Coronary artery (tissue), 2 donors: Measurements from ENCODE around the gene TRIM28.
"Not testable (repeated sequence)": the region's sequence is repeated elsewhere in the genome, so short reads cannot be mapped to it uniquely, and the experiment has no call there.

ENCODE experiments used
- DNase-seq: peaks from one replicate; pipeline ENCODE4 v3.0.0-alpha.2; 2017; ENCODE audit warnings: low spot score
- H3K27ac ChIP-seq, 2 donors: fragments of 200-600 bp; sonication (generic); one replicate each; pipeline ENCODE4 v1.5.1; 2016 to 2019
- H3K4me3 ChIP-seq: fragments of 200-600 bp; sonication (generic); 2 replicates; pipeline ENCODE4 v1.5.1; 2016; ENCODE audit warnings: mild to moderate bottlenecking, moderate library complexity
- CTCF ChIP-seq: fragments of 200-600 bp; sonication (generic); IDR thresholded peaks from one replicate; pipeline ENCODE4 v1.5.1; 2019; ENCODE audit warnings: antibody characterized with exemption

The TRIM28 gene

DNA sequence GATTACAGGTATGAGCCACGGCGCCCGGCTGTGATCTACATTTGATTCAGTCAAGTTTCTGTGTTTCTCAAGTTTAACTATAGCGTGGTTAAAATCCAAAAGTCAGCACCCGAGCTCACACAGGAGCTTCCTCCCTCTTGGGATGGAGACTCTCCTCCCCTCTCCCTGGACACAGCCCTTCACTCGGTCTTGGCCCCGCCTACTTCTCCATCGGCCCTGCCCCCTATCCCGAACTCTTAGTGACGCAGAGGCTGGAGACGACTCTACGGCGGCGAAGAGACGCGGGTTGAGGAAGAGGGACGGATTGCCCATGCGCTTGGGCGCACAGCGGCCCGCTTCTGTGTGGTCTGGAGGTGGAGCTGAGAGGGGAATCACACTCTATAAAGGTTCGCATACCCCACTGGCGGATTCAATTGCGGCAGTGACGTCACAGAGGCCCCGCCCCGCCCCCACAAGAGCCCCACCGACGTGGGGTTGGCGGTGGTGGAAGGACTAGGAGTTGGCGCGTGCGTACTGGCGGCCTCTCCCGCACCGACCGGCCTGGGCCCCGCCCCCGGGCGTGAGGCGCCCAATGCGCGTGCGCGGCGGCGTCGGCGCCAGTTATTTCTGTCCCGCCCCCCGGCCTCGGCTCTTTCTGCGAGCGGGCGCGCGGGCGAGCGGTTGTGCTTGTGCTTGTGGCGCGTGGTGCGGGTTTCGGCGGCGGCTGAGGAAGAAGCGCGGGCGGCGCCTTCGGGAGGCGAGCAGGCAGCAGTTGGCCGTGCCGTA lies at the start of gene TRIM28:
TRIM28 (plus strand) TSS at position 239 of the 765 bp plus-strand sequence. CDS start 694 bp downstream, outside the sequence.
- no peak for TF ChIP-seq CTCF
- DNase-seq, result peak; percentile 98
- H3K27ac ChIP-seq, result peak within 1 kb of the TSS; percentile 93 to 99

DNA sequence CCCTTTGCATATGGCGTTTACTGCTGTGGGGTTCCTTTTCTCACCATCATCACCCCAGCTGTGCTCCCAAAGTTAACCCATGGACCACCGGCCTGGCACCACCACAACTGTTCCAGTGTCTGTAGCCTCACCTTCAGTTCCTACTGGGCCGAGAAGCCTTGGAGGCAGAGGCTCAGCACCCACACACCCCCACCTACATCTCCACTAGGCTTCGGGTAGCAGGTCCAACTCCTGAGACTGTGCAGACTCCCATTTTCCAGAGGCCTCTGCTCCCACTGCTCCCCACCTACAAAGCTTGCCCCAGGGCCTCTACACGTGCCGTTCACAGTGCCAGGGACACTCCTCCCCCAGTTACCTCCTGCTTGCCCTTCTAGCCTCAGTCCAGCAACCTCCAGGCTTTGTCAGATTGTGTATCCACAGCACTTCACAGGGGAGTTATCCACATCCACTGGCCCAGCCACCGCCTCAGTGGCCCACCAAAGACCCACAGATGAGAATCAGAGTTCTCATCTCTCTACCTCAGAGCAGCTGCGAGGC lies 46.2 kb upstream of the TRIM28 start:
- H3K4me3 ChIP-seq, result no peak overlapping the region
- TF ChIP-seq CTCF, result no peak
- no peak for DNase-seq
- H3K27ac ChIP-seq, result no peak overlapping the region

More for the DNA sequence above, at the start of gene TRIM28:
- peak within 1 kb of the TSS; percentile 97 for H3K4me3 ChIP-seq

- Histone ChIP-seq H3K4me3 (peak overlapping the region; percentile 77), H3K27ac (peak overlapping the region in 1 of 2 donors; percentile 24)
- no peak for TF ChIP-seq CTCF
- DNase-seq, result no peak
These were observed 45.4 kb upstream of the TRIM28 start for GRCh38 chr19:58498316-58499020.

DNA sequence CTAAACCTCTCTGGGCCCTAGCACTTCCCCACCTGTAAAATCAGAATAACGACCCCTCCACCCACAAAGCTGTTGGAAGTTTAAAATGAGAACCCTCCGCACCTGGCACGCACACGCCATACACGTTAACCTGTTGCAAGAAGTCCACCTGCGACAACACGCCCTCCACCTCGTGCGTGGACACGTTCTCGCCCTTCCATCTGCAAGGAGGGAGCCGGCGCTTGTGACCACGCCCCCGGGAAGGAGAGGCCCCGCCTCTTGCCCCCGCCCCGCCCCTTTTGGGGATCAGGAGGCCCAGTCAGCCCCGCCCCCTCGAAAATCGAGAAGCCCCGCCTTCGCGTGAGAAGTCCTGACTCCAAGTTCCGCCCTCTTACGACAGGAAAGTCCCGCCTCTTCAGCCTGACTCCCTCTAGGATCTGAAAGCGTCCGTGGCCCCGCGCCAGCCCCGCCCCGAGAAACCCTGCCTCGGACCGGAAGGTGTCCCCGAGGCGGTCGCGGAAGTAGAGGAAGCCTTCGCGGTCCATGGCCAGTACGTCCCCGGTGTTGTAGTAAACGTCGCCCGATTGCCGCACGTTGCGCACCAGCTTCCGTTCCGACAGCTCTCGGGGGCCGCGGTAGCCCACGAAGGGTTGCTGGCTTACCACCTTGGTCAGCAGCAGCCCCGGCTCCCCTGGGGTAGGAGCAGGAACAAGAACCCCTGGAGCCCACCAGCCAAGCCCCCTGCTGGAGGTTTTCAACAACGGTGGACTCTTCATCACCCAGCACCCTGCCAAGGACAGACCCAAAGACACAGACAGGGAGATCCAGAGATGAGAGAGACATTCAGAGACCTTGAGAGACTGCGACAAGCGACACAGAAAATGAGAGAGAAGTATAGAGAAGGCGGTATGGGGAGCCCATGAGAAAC lies 44.6 kb upstream of the TRIM28 start:
- peak; percentile 99 for DNase-seq

DNA sequence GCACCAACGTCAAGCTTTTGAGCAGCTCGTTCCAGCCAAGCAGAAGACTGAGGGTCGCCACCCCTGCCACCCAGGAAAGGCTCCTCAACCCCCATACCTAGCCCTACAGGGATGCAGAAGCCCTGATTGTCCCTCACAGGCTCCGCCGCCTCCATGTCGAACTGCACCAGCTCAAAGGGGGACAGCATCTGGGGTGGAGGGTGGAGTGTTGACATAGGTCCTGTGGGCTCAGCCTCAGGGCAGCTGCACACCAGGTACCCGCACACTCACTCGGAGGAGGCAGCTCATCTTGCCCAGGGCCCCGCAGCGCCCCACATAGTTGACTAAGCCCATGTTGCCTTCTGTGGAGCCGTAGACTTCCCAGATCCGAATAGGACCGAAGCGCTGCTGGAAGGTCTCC lies 43.6 kb upstream of the TRIM28 start:
- no peak overlapping the region for H3K27ac ChIP-seq
- no peak for TF ChIP-seq CTCF

More for the DNA sequence above, 44.6 kb upstream of the TRIM28 start:
- H3K27ac ChIP-seq, result peak overlapping the region; percentile 70 to 85
- H3K4me3 ChIP-seq, result peak overlapping the region; percentile 77
- TF ChIP-seq CTCF, result no peak

DNA sequence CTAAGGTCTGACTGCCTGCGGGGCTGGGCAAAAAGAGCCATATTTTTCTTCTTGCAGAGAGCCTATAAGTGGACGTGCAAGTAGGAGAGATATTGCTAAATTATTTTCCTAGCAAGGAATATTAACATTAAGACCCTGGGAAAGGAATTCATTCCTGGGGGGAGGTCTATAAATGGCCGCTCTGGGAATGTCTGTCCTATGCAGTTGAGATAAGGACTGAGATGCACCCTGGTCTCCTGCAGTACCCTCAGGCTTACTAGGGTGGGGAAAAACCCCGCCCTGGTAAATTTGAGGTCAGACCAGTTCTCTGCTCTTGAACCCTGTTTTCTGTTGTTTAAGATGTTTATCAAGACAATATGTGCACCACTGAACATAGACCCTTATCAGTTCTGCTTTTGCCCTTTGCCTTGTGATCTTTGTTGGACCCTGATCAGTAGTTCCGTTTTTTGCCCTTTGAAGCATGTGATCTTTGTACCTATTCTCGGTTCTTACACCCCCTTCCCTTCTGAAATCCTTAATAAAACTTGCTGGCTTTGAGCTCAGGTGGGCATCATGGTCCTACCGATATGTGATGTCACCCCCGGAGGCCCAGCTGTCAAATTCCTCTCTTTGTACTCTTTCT lies 36.2 kb upstream of the TRIM28 start:
- not testable (repeated sequence) for DNase-seq, H3K4me3 ChIP-seq, H3K27ac ChIP-seq

More for the DNA sequence above, 43.6 kb upstream of the TRIM28 start:
- peak overlapping the region; percentile 77 for H3K4me3 ChIP-seq
- DNase-seq, result no peak
